ENCODE measurements around the gene RABGEF1.
"Not testable (repeated sequence)": the region's sequence is repeated elsewhere in the genome, so short reads cannot be mapped to it uniquely, and the experiment has no call there.

DNA sequence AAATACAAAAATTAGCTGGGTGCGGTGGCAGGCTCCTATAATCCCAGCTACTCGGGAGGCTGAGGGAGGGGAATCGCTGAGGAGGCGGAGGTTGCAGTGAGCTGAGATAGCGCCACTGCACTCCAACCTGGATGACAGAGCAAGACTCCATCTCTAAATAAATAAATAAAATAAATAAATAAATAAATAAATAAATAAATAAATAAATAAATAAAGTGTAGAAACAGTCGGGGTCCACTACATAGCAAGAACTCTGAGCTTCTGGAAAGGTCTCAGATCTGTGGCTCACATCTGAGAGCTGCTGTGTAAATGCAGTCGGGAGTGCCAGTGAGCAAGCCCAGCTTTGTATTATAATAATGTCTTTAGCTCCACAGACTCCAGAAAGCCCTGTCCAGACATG is 76.1 kb downstream of the RABGEF1 start:
- TF ChIP-seq, protein P1, sequence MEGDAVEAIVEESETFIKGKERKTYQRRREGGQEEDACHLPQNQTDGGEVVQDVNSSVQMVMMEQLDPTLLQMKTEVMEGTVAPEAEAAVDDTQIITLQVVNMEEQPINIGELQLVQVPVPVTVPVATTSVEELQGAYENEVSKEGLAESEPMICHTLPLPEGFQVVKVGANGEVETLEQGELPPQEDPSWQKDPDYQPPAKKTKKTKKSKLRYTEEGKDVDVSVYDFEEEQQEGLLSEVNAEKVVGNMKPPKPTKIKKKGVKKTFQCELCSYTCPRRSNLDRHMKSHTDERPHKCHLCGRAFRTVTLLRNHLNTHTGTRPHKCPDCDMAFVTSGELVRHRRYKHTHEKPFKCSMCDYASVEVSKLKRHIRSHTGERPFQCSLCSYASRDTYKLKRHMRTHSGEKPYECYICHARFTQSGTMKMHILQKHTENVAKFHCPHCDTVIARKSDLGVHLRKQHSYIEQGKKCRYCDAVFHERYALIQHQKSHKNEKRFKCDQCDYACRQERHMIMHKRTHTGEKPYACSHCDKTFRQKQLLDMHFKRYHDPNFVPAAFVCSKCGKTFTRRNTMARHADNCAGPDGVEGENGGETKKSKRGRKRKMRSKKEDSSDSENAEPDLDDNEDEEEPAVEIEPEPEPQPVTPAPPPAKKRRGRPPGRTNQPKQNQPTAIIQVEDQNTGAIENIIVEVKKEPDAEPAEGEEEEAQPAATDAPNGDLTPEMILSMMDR (IDR thresholded peaks at IDR 0.05; ENCODE audit: low read depth, low read length) = not testable (repeated sequence)
- TF ChIP-seq EZH2phosphoT487 (IDR thresholded peaks at IDR 0.05; ENCODE audit: low read depth) = not testable (repeated sequence)
